Measurements from ENCODE around the gene EDAR. TPM values are rescaled to one million over a fixed set of nuclear protein-coding genes. Genes with fewer than 3 reads are reported as not detected.
A peak's percentile ranks its signal among the peaks of the same experiment; 100 is the strongest.

The EDAR gene
- total and polyA plus RNA-seq, 8 donors: 0.93 to 1.1 TPM; not detected in 6

- H3K4me1 ChIP-seq: no peaks in the 10 kb centered on the region
- no peak for DNase-seq
- TF ChIP-seq EP300 (IDR thresholded peaks at IDR 0.05): no peak
- H3K36me3 ChIP-seq: no peaks in the 10 kb centered on the region
- H3K4me3 ChIP-seq: no peak overlapping the region
- H3K27me3 ChIP-seq: no peaks in the 10 kb centered on the region
- H3K9me3 ChIP-seq: no peaks in the 10 kb centered on the region
- intact Hi-C loops (cut with DNase I; ENCODE audit: low total_unique reads): no loop called here
- H3K27ac ChIP-seq: no peak overlapping the region
- WGBS, 5 donors: 64 to 87% (median 82%) methylated on average over 3 of the region's 3 CpGs
These were observed 9.9 kb upstream of the EDAR start for GRCh38 chr2:108998911-108999310.

GRCh38 chr2:108994178-108994577, 5.2 kb upstream of the EDAR start:
- DNase-seq: no peak
- TF ChIP-seq CTCF (IDR thresholded peaks at IDR 0.05) (no peak), POLR2A (IDR thresholded peaks at IDR 0.05) (no peak), POLR2AphosphoS5 (IDR thresholded peaks at IDR 0.05) (no peak), EP300 (IDR thresholded peaks at IDR 0.05) (no peak)
- Histone ChIP-seq H3K9me3 (no peaks in the 10 kb centered on the region), H3K36me3 (no peaks in the 10 kb centered on the region), H3K4me3 (no peak overlapping the region), H3K27me3 (peaks cover 0 to 4% (median 0%) of the 10 kb centered on the region in 3 donors), H3K4me1 (peaks cover 0 to 1% (median under 1%) of the 10 kb centered on the region in 4 donors), H3K27ac (no peak overlapping the region)
- WGBS, 5 donors: 81 to 94% (median 89%) methylated on average over 6 of the region's 6 CpGs
- intact Hi-C loops (cut with DNase I; ENCODE audit: low total_unique reads): no loop called here

- H3K4me1 ChIP-seq: peaks cover 0 to 8% (median 3%) of the 10 kb centered on the region in 4 donors
- H3K9me3 ChIP-seq: no peaks in the 10 kb centered on the region
- H3K36me3 ChIP-seq: no peaks in the 10 kb centered on the region
- TF ChIP-seq POLR2A (IDR thresholded peaks at IDR 0.05): no peak
- H3K27me3 ChIP-seq: peaks cover 0 to 12% (median 6%) of the 10 kb centered on the region in 3 donors
- 69 to 81% (median 74%) methylated on average over 8 of the region's 8 CpGs for WGBS, 5 donors
- H3K4me3 ChIP-seq: no peak overlapping the region
- intact Hi-C loops (cut with DNase I; ENCODE audit: low total_unique reads): no loop called here
- H3K27ac ChIP-seq: no peak overlapping the region
- DNase-seq: no peak
These were observed 4.3 kb upstream of the EDAR start for GRCh38 chr2:108993095-108993937.

GRCh38 chr2:108988076-108988795, 784 bp downstream of the EDAR start:
- Histone ChIP-seq H3K36me3 (no peaks in the 10 kb centered on the region), H3K27me3 (peaks cover 0 to 28% (median 6%) of the 10 kb centered on the region in 3 donors), H3K27ac (no peak overlapping the region), H3K4me3 (peak overlapping the region in 1 of 4 donors; percentile 32), H3K9me3 (no peaks in the 10 kb centered on the region), H3K4me1 (peaks cover 0 to 8% (median 3%) of the 10 kb centered on the region in 4 donors)
- WGBS, 5 donors: 69 to 75% (median 69%) methylated on average over 17 to 19 of the region's 19 CpGs
- DNase-seq: no peak
- TF ChIP-seq CTCF (IDR thresholded peaks at IDR 0.05) (no peak), EP300 (IDR thresholded peaks at IDR 0.05) (no peak), POLR2AphosphoS5 (IDR thresholded peaks at IDR 0.05) (no peak), POLR2A (IDR thresholded peaks at IDR 0.05) (no peak)
- intact Hi-C loops (cut with DNase I; ENCODE audit: low total_unique reads): no loop called here

GRCh38 chr2:108986916-108987510, 2.0 kb downstream of the EDAR start:
- no peaks in the 10 kb centered on the region for H3K36me3 ChIP-seq
- peaks cover 0 to 15% (median 5%) of the 10 kb centered on the region in 4 donors for H3K4me1 ChIP-seq
- DNase-seq: no peak
- H3K27ac ChIP-seq: no peak overlapping the region
- H3K9me3 ChIP-seq: no peaks in the 10 kb centered on the region
- H3K27me3 ChIP-seq: peaks cover 0 to 28% (median 6%) of the 10 kb centered on the region in 3 donors
- WGBS, 5 donors: 75 to 88% (median 86%) methylated on average over 7 of the region's 7 CpGs
- no peak overlapping the region for H3K4me3 ChIP-seq
- intact Hi-C loops (cut with DNase I; ENCODE audit: low total_unique reads): no loop called here
- TF ChIP-seq POLR2AphosphoS5 (IDR thresholded peaks at IDR 0.05) (no peak), EP300 (IDR thresholded peaks at IDR 0.05) (no peak), CTCF (IDR thresholded peaks at IDR 0.05) (no peak), POLR2A (IDR thresholded peaks at IDR 0.05) (no peak)

All from stomach (tissue), 9 donors.